OCI-M2 (cell line): ENCODE results near the gene EGR4.

ENCODE experiments used
- DNase-seq: peaks from one replicate; lab custom pipeline; 2025; ENCODE audit not compliant: unreplicated experiment; lab: John Stamatoyannopoulos, UW

Gene EGR4

DNA sequence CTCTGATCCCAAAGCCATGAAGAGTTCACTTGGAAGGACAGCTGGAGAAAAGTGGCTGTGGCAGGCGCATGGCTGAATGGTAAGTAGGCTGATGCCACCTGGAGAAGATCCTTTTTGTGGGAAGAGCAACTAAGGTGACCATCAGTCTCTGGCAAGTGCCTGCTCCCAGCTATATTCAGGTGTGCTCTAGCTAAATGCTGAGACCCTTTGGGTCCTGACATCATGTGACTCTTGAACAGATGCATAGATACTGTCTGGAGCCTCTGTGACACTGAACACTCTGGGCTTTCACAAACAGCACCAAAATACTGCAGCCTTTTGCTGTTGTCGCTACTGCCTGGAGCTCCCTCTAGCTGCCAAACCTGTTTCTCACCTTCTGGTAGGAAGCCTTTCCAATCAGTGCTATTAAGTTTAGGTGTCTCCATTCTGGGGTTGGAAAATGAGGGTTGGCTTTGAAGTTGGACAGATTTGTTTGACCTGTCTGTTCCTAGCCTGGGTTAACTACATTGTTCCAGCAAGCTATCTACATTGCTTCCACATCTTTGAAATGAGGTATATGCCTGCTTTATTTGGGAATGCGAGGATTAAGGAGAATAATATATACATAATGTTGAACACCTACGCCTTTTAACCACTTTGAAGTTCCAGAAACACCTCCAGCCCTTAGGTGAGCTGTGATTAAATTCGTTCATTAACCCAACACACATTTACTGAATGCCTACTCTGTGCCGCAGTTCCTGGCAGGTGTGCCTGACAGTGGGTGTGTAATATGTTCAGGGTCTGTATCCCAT is 3.1 kb downstream of the EGR4 start:
- DNase-seq = no peak

DNA sequence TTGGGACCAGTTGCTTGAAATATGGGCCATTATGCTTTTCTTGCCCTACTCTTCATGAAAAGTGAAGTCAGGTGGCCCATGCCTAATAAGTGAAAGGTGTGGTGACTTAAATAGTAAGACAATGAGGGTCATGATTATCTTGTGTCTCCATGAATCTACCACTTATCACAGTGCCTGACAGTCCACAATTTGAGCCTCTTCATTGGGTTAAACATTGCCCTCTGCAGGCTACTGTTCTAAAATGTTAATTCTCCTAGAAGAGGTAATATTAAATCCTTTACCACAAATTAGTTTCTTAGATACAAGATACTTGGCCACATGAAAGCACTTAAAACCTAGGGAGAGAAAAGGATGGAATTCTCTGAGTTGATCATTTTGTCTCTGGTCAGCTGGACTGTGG is 4.0 kb downstream of the EGR4 start:
- no peak for DNase-seq

DNA sequence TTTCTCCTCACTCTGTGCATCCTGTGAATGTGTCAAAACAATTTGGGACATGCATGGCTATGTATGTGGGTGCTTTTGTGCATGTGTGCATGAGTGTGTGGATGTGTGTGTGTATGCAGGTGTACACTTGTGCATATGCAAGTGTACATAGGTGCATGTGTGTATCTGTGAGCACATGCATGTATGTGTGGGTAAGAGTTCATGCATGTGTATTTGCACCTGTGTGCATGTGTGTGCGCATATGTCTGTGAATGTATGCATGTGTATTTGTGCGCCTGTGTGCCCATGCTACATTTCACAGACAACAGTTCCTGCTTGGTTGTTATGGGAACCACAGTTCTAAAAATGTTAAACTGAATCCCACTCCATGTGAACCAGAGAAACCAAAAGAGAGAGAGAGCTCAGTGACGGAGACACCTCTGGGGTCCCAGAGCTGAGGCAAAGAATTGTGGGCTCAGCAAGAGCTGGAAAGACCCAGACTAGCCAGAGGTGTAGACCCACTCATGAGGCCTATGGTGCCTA is 7.2 kb downstream of the EGR4 start:
- DNase-seq = no peak

DNA sequence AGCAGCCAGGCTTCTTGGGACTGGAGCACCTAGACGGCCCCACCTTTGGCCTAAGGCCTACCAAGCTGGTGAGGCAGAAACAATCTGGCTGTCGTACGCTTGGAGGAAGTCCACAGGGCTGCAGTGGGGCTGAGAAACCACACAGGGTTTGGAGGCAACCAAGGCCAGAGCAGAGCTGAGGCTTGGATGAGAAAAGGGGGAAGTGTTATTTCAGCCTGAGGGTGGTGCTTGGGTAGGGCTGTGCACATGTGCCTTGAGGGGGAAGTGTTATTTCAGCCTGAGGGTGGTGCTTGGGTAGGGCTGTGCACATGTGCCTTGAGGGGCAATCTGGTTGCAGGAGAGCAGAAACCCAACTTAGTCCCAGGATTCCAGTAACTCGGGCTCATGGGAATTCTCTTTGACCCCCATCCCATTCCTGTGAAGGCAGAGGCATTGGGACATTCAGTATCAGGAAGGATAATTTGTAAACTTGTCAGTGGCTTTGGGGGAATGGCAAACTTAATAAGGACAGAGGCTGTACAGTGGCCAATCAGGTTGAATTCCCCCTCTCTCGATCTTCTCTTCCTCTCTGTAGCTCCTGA is 8.1 kb downstream of the EGR4 start:
- no peak for DNase-seq

DNA sequence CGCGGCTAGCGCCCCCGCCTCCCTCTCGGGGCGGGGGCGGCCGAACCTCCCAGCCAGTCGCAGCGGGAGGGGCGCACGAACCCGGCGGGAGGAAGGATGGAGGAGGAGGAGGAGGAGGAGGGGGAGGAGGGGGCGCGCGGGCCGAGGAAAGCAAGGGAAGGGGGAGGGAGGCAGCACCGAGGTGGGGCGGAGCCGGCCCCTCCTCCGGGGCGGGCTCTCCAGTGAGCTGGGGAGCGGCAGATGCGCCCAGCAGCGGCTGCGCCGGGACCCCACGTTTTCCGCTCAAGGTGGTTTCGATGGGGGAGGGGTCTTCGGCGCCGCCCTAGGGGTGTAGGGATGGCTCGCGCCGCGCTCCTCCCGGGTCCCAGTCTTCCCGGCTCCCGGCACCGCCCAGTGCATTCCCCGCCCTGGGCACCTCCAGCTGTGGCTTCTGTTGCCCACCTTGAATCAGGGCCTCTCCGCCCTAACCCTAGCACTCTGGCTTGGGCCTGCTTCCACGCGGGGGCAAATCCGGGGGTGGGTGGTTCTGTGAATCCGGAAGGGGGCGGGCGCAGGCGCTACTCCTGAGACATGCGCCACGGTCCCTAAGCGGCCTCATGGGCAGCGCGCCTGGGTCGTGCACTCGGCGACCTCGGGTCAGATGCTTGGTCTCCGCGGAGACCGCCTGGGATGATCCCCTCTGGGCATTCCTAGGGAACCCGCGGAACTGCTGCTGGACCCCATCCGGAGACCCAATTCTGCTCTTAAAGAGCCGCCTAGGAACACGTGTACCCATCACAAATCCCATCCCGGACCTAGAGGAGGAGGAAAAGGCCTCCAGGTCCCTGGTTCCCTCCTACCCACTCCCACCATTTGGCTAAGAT is 8.8 kb downstream of the EGR4 start, which contains the start of gene FBXO41:
TSS of gene FBXO41 (minus strand) at position 183 of the 863 bp plus-strand sequence. CDS start 14,848 bp downstream, outside the sequence.
- DNase-seq = no peak

DNA sequence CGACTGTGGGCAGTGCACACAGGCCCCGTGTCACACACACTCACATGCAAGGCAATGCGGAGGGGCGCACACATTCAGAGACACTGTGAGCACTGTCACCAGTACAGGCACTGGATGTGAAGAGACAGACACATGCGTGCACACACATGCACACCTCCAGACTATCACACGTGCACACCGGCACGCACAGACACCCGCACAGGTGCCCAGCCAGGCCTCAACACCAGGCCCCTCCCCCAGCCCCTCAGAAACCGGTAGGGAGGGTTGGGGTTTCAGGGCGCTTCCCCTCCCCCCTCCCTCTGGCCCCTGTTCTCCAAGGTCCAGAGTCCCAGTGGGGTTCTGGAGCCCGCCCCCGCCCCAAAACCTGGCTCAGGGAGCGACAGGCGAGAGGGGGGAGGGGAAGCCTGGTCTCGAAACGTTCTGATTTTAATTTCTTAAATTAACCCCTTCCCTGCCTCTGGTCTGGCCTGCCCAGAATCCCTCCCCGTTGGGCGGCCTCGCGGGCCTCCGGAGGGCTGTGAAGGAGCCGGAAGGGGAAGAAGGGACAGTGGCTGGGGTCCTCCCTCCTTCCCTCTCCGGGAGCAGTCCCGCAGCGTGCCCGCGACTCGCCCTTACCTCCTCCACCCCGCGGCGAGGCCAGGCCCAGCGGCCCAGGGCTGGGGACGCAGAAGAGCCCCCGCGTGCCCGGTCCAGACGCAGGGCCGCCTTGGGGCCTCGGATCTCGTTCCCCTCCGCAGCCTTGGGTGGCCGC is 9.6 kb downstream of the EGR4 start:
- no peak for DNase-seq

DNA sequence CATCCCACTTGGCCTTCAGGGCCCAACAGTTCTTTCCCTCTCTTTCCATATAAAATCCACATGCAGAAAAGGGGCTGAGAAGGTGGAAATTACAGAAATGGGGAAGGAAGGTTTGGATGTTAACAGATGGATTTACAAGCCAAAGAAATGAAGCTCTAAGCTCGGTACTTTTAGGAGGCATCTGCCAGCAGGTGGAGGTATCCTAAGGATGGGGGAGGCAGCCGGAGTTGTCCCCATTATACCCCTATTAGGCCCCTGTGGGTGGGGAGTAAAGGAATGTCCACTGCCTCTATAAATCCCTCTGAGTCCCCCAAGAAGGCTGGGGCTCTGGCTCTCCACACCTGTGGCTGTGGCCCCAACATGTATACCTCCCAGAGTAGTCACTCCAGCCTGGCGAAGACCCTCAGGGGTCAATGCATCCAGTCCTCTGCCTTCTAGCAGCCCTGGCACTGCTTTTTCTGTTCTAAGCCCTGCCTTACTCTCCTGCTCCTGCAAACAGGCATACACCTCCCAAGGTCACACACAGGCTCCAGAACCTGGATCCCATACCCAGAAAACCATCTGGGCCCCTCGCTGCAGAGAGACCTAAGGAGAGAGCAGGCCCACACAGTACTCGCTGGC is 10.3 kb downstream of the EGR4 start:
- DNase-seq = no peak

DNA sequence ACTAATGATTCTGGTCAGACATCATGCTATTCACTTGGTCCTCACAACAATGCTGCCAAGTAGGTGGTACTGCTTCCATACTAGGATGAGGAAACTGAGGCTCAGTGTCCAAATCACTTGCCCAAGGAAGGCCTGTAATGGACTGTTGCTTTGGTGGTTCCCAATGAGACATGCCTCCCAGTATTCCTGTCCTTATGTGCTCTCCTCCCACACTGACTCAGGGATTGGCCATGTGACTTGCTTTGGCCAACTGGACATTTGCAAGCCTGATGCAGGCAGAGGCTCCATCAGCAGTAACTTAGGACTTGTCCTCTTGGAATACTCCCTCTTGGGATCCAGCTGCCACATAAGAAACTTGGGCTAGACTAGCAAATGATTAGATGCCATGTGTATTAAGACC is 12.1 kb downstream of the EGR4 start:
- DNase-seq = no peak

DNA sequence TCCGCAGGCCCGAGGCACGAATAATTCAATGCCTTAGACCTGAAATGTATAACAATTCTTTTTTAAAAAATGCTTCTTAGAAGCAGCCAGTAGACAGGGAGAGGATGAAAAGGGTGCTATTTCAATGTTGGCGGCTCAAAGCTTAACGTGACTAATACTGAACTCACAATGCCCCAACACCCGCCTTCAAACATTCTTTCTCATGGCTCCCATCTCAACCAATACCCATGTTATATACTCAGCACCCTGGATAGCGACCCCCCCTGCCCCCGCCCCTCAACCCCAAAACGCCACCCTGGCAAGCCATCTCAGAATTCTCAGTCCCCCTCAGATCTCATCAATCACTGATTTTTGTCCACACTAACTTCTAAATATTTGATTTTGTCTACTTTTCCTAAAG is 13.5 kb downstream of the EGR4 start:
- DNase-seq = no peak

DNA sequence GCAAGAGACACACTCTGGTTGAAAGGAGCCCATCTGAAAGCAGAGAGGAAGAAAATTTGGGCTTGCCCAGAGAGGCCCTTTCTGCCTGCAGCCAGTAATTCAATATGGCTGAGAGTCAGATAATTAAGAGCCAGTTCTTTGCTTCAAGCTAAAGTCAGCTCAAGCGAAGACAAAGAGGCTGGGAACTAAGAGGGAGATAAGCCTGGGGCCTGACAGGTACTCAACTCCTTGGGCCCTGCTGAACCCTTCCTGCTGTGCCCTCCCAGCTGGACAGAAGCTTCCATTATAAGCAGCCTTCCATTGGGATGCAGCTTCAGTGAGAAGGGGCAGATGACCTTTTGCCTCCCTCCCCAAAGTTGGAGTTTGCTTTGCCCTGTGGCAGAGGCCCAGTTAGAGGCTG is 21.1 kb downstream of the EGR4 start:
- DNase-seq = no peak

DNA sequence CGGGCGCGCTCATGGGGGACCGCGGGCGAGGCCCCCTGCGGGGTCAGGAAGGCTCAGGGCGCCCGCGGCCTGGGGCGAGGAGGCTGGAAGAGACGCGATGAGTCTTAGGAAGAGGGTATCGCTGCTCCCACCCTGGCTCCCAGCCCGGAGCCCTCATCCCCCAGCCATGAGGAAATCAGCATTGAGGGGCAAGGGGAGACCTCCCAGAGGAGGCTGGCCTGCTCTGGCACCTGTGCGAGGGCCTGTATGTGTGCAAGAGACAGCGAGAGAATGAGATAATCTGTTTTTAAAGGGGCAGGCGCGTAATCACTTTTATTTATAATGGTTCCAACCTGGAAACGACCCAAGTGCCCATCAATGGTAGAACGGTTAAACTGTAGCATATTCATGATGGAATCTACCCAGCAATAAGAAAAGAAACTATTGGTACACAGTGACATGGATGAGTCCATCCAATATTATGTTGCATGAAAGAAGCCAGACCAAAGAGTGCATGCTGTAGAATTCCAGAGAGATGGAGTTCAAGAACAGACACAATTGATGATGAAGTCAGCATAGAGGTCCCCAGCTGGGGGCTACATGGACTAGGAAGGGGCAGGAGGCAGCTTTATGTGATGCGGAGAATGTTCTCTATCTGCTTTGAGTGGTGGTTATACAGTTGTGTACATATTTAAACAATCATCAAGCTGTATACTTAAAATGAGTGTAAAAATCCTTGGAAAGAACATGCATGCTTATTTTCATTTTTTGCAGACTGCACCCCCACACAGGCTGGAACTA is 23.5 kb downstream of the EGR4 start:
- DNase-seq = no peak

DNA sequence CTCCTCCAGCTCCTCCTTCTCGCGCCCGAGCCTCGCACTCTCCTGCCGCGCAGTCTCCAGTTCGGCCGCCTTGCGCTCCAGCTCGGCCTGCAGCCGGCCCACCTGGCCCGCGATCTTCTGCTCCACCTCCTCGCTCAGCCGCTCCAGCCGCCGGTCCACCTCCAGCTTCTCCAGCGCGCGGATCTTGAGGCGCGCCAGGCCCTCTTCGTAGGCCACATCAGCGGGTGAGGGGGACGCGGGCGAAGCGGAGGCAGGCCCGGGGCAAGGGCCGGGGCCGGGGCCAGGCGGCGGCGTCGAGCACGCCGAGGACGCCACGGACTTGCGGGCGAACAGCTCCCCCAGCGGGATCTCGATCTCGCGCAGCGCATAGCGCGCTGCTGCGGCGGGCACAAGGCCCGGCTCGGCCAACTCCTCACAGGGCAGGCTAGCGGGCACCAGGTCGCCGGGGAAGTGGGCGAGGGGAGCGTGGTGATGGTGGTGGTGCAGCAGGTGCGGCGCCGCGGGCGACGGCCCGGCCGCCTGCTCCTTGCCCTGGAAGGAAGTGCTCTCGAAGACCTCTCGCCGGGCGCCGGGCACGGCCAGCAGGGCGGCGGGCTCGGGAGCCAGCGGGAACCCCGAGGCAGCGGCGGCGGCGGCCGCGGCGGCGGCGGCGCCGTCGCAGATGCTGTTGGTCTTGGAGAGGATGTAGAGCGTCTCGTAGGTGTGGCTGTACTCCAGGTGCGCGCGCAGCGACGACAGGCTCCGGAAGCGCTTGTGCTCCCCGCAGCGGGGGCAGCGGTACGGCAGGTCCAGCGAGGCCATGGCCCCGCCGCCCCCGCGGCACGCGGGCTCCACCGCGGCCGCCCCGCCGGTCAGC is 24.3 kb downstream of the EGR4 start:
- DNase-seq = no peak

DNA sequence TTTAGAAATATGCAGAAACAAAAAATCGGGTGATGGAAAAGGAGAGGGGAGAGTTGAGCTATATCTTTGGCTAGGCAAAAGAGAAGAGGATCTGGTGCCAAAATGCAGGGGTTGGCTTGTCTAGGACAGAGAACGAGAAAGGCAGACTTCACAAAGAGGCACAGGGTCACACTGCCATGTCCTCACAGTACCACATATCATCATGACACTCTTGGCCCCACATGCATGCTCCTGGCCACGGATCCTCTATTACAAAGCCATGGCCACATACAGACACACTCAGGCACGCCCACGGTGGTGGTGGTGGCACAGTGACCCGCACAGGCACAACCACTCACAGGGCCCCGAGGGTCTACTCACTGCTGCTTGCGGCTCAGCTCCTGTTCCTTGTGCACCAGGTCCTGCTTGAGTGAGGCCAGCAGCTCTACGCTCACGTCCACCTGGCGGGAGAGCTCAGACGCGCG is 24.9 kb downstream of the EGR4 start:
- DNase-seq = no peak

DNA sequence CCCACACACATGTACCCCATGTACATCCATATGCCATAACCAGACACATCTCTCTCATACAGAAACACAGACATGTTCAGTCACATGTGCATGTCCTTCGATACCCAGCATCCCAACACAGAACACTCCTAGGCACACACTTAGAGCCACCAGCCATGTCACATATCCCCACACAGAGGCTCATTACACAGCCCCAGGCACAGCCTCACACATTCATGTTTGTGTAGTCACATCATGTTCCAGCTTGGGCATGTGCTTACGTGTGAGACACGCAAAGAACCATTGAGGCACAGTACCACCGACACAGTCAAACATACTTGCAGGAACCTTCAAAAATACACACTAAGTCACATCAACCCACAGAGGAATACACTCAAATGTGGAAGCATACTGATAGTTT is 26.3 kb downstream of the EGR4 start:
- no peak for DNase-seq

DNA sequence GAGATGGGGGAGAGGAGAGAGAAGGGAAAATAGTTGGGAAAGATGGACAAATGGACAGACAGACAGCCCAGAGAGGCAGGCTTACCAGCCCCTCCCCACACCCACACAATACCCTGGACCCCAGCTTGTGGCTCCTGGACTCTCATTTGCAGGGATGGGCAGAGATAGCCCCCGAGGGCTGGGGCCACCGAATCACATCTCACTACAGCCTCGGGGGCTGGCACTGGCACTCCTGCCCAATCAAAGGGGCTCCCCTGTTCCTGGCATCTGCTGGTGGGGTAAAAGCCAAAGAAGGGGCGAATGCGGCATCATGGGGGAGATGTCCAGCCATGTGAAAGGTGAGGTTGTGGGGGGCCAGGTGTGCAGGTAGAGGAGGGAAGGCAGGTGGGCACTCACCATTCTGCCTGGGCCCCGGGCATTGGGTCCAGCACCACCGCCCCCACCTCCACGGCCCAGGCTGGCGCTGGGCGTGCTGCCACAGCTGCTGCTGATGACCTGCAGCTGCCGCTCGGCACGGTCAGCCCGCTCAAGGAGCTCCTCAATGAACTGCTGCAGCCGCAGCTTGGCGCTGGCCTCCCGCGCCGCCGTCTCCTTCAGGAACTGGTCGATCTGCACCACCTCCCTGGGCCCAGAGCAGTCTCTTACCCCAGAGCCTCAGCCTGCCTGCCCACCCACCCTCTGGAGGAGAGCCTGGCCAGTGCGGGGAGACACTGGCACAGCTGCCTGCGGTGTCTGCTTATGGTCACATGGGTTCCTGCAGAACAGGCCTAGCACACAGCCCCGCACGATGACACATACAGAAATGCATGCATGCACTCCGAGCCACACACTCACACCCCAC is 27.1 kb downstream of the EGR4 start:
- no peak for DNase-seq

DNA sequence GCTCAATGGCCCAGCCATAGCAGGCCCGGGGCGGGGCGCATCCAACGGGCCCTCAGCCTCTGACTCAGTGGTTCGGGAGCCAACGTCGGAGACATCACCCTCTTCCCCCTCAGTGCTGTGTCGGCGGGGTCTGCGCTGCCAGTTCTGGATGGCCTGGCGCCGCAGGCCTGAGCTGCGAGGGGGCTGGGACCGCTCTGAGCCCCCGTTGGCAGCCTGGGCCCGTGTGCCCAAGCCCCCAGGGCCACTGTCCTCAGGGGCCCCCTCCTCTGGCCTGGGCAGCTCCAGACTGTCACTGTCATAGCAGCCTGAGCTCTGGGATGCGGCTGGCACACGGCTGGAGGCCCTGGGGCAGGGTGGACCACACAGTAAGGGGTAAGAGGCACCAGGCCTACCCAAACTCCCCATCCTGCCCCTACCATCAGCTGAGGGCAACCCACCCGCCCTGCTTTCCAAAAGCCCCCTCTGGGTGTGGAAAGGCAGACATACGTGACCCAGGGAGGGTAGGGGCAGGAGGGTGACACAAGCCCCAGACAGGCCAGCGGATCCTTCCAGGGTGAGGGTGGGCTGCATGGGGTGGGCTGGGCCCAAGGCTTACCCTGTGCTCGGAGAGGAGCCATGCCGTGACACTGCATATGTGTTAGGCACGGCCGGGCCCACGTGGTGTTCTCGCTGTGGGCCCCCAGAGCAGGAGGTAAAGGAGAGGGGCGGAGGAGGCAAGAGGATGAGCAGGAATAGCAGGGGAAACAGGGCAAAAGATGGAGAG is 27.9 kb downstream of the EGR4 start:
- no peak for DNase-seq

DNA sequence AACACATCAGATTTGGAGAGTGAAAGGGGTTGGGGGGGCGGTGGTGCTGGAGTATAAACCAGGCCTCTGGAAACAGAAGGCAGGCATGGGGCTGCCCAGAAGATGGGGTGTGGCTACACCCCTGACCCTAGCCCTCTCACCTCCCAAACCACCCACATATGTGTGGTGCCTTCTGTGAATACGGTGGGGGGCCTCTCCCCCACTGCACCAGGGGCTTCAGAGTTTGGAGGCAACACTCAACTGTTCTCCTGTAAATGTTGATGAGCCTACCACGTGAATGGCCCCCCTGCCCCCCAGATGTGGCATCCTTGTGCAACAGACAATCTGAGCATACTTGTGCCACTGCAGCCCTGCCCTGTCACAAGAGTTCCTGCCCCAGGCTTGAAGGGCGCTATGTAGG is 28.6 kb downstream of the EGR4 start:
- no peak for DNase-seq
